ENCODE results near the gene ITGAX. TPM values are rescaled to one million over a fixed set of nuclear protein-coding genes. Genes with fewer than 3 reads are reported as not detected.

Gene ITGAX
- total RNA-seq, 1 donor: 0.36 TPM

- Histone ChIP-seq H3K4me3 (ENCODE audit: insufficient read depth, low read length) (no peak overlapping the region), H2AFZ (ENCODE audit: low read length) (no peak overlapping the region), H3K79me2 (ENCODE audit: insufficient read depth, low read length) (no peaks in the 10 kb centered on the region), H3K9me3 (ENCODE audit: low read depth, low read length) (no peaks in the 10 kb centered on the region), H3K4me1 (ENCODE audit: insufficient read depth, low read length) (no peaks in the 10 kb centered on the region), H3K4me2 (ENCODE audit: insufficient read depth, low read length) (no peak overlapping the region), H3K27me3 (ENCODE audit: insufficient read depth, low read length) (no peaks in the 10 kb centered on the region), H3K36me3 (ENCODE audit: insufficient read depth, low read length) (no peaks in the 10 kb centered on the region), H4K20me1 (ENCODE audit: insufficient read depth, low read length) (no peaks in the 10 kb centered on the region), H3K27ac (ENCODE audit: low read depth, low read length) (no peak overlapping the region)
- TF ChIP-seq CTCF (IDR thresholded peaks at IDR 0.05; ENCODE audit: extremely low read depth, low read depth, low read length): no peak
- DNase-seq (ENCODE audit: insufficient read length, low spot score, missing footprints): no peak
Measured at GRCh38 chr16:31362476-31363405, 7.8 kb downstream of the ITGAX start.

- Histone ChIP-seq H3K27me3 (ENCODE audit: insufficient read depth, low read length) (no peaks in the 10 kb centered on the region), H3K4me1 (ENCODE audit: insufficient read depth, low read length) (no peaks in the 10 kb centered on the region), H3K79me2 (ENCODE audit: insufficient read depth, low read length) (no peaks in the 10 kb centered on the region), H3K4me3 (ENCODE audit: insufficient read depth, low read length) (no peak overlapping the region), H3K27ac (ENCODE audit: low read depth, low read length) (no peak overlapping the region), H3K9me3 (ENCODE audit: low read depth, low read length) (no peaks in the 10 kb centered on the region), H2AFZ (ENCODE audit: low read length) (no peak overlapping the region), H4K20me1 (ENCODE audit: insufficient read depth, low read length) (no peaks in the 10 kb centered on the region), H3K4me2 (ENCODE audit: insufficient read depth, low read length) (no peak overlapping the region), H3K36me3 (ENCODE audit: insufficient read depth, low read length) (no peaks in the 10 kb centered on the region)
- TF ChIP-seq CTCF (IDR thresholded peaks at IDR 0.05; ENCODE audit: extremely low read depth, low read depth, low read length): no peak
- no peak for DNase-seq (ENCODE audit: insufficient read length, low spot score, missing footprints)
Measured at GRCh38 chr16:31363721-31364120, 8.7 kb downstream of the ITGAX start.

- no peak for DNase-seq (ENCODE audit: insufficient read length, low spot score, missing footprints)
- no peak overlapping the region for H3K4me3 ChIP-seq (ENCODE audit: insufficient read depth, low read length)
- no peaks in the 10 kb centered on the region for H3K27me3 ChIP-seq (ENCODE audit: insufficient read depth, low read length)
- H3K27ac ChIP-seq (ENCODE audit: low read depth, low read length): no peak overlapping the region
- no peaks in the 10 kb centered on the region for H4K20me1 ChIP-seq (ENCODE audit: insufficient read depth, low read length)
- H3K4me1 ChIP-seq (ENCODE audit: insufficient read depth, low read length): no peaks in the 10 kb centered on the region
- H3K4me2 ChIP-seq (ENCODE audit: insufficient read depth, low read length): no peak overlapping the region
- H3K9me3 ChIP-seq (ENCODE audit: low read depth, low read length): no peaks in the 10 kb centered on the region
- H3K79me2 ChIP-seq (ENCODE audit: insufficient read depth, low read length): no peaks in the 10 kb centered on the region
- no peak overlapping the region for H2AFZ ChIP-seq (ENCODE audit: low read length)
- no peak for TF ChIP-seq CTCF (IDR thresholded peaks at IDR 0.05; ENCODE audit: extremely low read depth, low read depth, low read length)
- H3K36me3 ChIP-seq (ENCODE audit: insufficient read depth, low read length): no peaks in the 10 kb centered on the region
Measured at GRCh38 chr16:31364421-31364820, 9.4 kb downstream of the ITGAX start.

- H3K27me3 ChIP-seq (ENCODE audit: insufficient read depth, low read length): no peaks in the 10 kb centered on the region
- no peak overlapping the region for H2AFZ ChIP-seq (ENCODE audit: low read length)
- no peaks in the 10 kb centered on the region for H3K9me3 ChIP-seq (ENCODE audit: low read depth, low read length)
- H3K4me1 ChIP-seq (ENCODE audit: insufficient read depth, low read length): no peaks in the 10 kb centered on the region
- no peak overlapping the region for H3K4me2 ChIP-seq (ENCODE audit: insufficient read depth, low read length)
- H3K79me2 ChIP-seq (ENCODE audit: insufficient read depth, low read length): no peaks in the 10 kb centered on the region
- TF ChIP-seq CTCF (IDR thresholded peaks at IDR 0.05; ENCODE audit: extremely low read depth, low read depth, low read length): no peak
- H3K36me3 ChIP-seq (ENCODE audit: insufficient read depth, low read length): no peaks in the 10 kb centered on the region
- no peak overlapping the region for H3K4me3 ChIP-seq (ENCODE audit: insufficient read depth, low read length)
- H4K20me1 ChIP-seq (ENCODE audit: insufficient read depth, low read length): no peaks in the 10 kb centered on the region
- no peak overlapping the region for H3K27ac ChIP-seq (ENCODE audit: low read depth, low read length)
- no peak for DNase-seq (ENCODE audit: insufficient read length, low spot score, missing footprints)
Measured at GRCh38 chr16:31365131-31365865, 10.3 kb downstream of the ITGAX start.

All from osteoblast (primary cell).